GM04503 (cell line): ENCODE data around the gene TMPRSS13.

ENCODE experiments used
- DNase-seq: peaks from one replicate; pipeline ENCODE4 v3.0.0-alpha.2; 2012; ENCODE audit warnings: low read depth

The TMPRSS13 gene

GRCh38 chr11:117911694-117912093 lies 17.5 kb downstream of the TMPRSS13 start:
- no peak for DNase-seq

DNA sequence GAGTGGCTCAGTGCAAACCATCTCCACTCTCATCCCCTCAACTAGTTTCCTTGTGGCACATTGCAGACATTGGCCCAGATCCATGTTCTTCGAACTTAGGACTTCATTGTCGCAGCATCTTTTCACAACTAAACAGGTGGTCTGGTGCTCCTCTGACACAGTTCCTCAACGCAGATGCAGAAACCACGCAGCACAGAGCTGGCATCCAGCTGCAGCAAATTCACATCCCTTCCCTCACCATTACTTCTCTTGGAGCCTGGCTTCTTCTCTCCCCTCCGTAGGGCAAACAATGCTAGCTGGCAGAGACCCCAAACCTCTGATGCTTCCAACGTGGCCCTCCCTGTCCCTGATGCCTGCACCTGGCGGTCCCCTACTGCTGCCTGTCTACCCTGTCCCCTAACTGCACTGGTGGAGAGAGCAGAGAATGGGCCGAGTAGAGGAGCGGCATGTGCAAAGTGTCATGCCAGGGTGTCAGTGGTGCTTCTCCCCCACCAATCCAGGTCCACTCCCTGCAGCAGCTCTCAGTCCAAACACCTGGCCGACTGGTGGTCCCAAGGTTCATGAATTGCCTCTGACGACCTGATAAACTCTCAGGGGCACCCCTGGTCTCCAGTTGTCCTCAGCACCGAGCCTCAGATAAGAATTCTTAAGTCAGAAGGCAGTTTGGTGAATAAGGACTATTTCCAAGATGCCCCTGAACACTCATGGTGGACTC lies 18.1 kb downstream of the TMPRSS13 start:
- no peak for DNase-seq

GRCh38 chr11:117910525-117910924 lies 18.7 kb downstream of the TMPRSS13 start:
- DNase-seq = no peak

- DNase-seq = no peak
Observed at GRCh38 chr11:117909611-117910382, 19.4 kb downstream of the TMPRSS13 start.

GRCh38 chr11:117908959-117909610 lies 20.1 kb downstream of the TMPRSS13 start:
- no peak for DNase-seq

DNA sequence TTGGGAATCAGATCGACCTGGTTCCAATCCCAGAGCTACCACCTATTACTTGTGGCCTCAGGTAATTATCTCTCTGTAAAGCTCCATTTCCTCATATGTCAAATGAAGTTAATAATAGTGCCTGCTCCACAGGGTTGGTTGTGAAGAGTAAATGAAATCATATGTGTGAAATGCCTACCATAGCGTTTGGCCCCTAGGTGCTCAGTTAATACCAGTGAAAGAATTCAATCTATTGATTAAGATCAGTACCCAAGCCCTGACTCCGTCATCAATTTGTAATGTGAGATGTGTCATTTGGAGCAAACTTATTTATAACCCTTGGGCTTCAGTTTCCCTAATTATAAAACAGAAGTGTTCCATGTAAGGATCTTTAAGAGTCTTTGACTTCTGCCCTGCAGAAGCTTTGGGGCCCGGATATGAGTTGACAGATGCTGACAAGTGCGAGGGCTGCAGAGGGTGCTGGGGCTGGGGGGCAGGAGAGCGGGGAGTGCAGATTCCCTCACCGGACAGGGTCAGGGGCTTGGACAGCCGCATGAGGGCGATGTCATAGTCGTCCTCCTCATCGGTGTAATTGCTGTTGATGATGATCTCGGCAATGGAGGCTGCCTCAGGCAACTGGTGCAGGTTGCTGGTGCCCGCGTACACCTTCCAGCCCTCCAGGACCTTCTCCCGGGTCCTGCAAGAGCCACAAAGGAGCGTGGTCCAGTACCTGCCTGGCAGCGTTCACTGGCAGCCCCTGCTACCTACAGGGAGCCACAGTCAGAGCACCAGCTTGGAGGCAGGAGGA lies 20.9 kb downstream of the TMPRSS13 start:
- DNase-seq = no peak

GRCh38 chr11:117907276-117908108 lies 21.7 kb downstream of the TMPRSS13 start:
- peak; percentile 37 for DNase-seq

DNA sequence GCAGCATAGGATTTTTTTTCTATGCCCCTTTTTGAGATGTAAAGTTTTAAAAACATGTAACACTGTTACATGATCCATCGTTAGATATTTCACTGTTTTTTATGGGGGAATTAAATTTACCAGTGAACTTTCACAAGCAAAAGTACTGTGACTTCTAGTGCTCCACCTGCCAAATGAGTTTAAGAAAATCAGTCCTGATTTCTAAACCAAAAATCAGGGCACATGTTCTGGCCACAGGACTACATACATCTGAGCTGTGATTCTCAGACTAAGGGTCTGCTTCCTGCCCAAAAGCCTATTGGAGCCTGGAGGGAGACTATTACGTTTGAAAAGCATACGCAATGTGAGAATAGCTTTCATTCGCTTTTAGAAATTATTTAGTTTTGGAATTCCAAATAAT lies 22.5 kb downstream of the TMPRSS13 start:
- no peak for DNase-seq

- DNase-seq = no peak
Observed at GRCh38 chr11:117906126-117906525, 23.1 kb downstream of the TMPRSS13 start.

DNA sequence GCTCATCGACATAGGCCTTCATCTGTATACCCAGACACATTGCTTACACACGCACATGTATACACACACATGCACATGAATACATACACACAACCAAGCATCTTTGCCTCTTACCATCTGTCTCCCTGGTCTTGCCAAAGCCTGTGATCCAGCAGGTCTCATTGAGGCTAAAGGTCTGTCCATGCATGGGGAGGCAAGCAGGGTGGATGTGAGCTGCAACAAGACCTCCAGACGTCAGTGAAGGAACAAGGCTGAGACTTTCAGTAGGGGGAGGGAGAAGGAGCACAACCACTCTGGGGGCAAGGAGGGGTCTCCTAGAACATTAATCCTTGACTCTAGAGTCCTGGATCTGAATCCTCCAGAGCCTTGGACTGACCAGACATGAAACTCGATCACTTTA lies 23.7 kb downstream of the TMPRSS13 start:
- DNase-seq = no peak

DNA sequence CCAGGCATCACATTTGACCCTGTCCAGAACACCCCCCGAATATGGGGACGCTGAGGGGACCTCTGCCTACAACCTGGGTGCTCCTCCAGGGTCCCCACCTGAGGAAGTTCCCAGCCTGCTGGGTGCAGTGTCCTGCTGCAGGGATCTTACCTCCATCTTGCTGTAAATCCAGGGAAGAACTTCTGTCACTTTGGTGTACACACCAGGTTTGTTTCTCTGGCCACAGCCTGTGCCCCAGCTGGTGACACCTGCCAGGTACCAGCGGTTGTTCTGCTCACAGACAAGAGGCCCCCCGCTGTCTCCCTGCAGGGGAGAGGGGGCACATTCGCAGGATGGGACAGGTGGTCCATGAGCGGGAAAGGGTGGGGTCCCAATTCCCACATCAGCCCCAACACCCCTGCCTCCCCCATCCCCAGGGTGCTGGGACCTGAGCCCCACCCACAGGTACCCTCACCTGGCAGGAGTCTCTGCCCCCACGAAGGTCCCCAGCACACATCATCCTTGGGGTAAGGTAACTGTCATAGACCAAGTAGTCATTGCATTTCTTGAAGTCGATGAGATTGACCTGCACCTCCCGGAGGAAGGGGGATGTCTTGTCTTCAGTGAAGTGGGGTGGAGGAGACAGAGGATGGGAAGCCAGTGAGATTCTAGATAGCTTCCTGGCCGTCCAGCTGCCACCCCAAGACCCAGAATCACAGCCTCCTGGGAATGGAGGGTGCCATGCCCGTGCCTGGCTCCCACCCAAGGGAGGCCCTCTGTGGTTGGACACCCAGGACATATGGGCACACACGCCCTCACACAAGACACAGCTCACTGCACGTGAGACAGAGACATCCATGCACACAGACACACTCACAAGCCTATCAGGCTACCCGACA lies 25.5 kb downstream of the TMPRSS13 start:
- DNase-seq = no peak

GRCh38 chr11:117902001-117902845 lies 27.0 kb downstream of the TMPRSS13 start:
- DNase-seq = no peak

GRCh38 chr11:117901601-117902000 lies 27.6 kb downstream of the TMPRSS13 start:
- no peak for DNase-seq

- DNase-seq = no peak
Observed at GRCh38 chr11:117900720-117901440, 28.3 kb downstream of the TMPRSS13 start.

GRCh38 chr11:117900121-117900648 lies 29.0 kb downstream of the TMPRSS13 start:
- no peak for DNase-seq

- DNase-seq = no peak
Observed at GRCh38 chr11:117898059-117898458, 31.1 kb downstream of the TMPRSS13 start.

- DNase-seq = no peak
Observed at GRCh38 chr11:117892651-117893050, 36.6 kb downstream of the TMPRSS13 start.

- no peak for DNase-seq
Observed at GRCh38 chr11:117891362-117891761, 37.8 kb downstream of the TMPRSS13 start.
